ENCODE results near the gene PPEF2.

DNA sequence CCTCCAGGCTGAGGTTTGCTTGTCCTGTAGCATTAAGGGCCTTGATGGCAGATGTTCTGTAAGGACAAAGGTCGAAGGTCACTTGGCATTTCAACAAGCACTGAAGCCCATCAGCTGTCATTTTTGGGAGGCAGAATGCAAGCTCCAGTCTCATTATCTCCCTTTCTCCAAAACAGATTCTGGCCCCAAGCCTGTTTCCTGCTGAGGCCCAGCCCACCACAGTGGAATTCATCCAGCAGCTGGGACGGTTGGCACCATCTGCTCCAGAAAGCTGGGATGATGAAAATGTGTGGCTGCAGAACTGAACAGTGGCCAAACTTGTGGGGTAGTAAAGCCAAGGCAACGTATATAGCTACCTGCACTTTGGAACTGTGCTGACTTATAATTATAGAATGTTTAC lies 17.7 kb upstream of the PPEF2 start:
- no peak for TF ChIP-seq GABPA (IDR thresholded peaks at IDR 0.05; ENCODE audit: low read depth)
- no peak for TF ChIP-seq TCF12 (IDR thresholded peaks at IDR 0.05; ENCODE audit: low read depth, low read length)
- TF ChIP-seq, protein P1, sequence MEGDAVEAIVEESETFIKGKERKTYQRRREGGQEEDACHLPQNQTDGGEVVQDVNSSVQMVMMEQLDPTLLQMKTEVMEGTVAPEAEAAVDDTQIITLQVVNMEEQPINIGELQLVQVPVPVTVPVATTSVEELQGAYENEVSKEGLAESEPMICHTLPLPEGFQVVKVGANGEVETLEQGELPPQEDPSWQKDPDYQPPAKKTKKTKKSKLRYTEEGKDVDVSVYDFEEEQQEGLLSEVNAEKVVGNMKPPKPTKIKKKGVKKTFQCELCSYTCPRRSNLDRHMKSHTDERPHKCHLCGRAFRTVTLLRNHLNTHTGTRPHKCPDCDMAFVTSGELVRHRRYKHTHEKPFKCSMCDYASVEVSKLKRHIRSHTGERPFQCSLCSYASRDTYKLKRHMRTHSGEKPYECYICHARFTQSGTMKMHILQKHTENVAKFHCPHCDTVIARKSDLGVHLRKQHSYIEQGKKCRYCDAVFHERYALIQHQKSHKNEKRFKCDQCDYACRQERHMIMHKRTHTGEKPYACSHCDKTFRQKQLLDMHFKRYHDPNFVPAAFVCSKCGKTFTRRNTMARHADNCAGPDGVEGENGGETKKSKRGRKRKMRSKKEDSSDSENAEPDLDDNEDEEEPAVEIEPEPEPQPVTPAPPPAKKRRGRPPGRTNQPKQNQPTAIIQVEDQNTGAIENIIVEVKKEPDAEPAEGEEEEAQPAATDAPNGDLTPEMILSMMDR (IDR thresholded peaks at IDR 0.05 in 2 of 3, conservative IDR thresholded peaks at IDR 0.05 in 1 of 3; ENCODE audit: control insufficient read depth in 2 of 3, extremely low read depth in 1 of 3, insufficient read depth in 1 of 3, low read depth in 3 of 3, low read length in 3 of 3) = no peak
- TF ChIP-seq, protein P2, sequence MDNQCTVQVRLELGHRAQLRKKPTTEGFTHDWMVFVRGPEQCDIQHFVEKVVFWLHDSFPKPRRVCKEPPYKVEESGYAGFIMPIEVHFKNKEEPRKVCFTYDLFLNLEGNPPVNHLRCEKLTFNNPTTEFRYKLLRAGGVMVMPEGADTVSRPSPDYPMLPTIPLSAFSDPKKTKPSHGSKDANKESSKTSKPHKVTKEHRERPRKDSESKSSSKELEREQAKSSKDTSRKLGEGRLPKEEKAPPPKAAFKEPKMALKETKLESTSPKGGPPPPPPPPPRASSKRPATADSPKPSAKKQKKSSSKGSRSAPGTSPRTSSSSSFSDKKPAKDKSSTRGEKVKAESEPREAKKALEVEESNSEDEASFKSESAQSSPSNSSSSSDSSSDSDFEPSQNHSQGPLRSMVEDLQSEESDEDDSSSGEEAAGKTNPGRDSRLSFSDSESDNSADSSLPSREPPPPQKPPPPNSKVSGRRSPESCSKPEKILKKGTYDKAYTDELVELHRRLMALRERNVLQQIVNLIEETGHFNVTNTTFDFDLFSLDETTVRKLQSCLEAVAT (IDR thresholded peaks at IDR 0.05) = no peak
- TF ChIP-seq, protein P3, sequence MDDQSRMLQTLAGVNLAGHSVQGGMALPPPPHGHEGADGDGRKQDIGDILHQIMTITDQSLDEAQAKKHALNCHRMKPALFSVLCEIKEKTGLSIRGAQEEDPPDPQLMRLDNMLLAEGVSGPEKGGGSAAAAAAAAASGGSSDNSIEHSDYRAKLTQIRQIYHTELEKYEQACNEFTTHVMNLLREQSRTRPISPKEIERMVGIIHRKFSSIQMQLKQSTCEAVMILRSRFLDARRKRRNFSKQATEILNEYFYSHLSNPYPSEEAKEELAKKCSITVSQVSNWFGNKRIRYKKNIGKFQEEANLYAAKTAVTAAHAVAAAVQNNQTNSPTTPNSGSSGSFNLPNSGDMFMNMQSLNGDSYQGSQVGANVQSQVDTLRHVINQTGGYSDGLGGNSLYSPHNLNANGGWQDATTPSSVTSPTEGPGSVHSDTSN (IDR thresholded peaks at IDR 0.05; ENCODE audit: insufficient replicate concordance, low read depth, low read length) = no peak
- no peak for TF ChIP-seq ZNF384 (IDR thresholded peaks at IDR 0.05; ENCODE audit: borderline replicate concordance, low read depth, low read length)
- no peak for TF ChIP-seq POLR2A (IDR thresholded peaks at IDR 0.05; ENCODE audit: low read depth, low read length)
- no peak for TF ChIP-seq RAD21 (IDR thresholded peaks at IDR 0.05; ENCODE audit: insufficient read depth, low read depth, low read length)
- TF ChIP-seq, protein P4, sequence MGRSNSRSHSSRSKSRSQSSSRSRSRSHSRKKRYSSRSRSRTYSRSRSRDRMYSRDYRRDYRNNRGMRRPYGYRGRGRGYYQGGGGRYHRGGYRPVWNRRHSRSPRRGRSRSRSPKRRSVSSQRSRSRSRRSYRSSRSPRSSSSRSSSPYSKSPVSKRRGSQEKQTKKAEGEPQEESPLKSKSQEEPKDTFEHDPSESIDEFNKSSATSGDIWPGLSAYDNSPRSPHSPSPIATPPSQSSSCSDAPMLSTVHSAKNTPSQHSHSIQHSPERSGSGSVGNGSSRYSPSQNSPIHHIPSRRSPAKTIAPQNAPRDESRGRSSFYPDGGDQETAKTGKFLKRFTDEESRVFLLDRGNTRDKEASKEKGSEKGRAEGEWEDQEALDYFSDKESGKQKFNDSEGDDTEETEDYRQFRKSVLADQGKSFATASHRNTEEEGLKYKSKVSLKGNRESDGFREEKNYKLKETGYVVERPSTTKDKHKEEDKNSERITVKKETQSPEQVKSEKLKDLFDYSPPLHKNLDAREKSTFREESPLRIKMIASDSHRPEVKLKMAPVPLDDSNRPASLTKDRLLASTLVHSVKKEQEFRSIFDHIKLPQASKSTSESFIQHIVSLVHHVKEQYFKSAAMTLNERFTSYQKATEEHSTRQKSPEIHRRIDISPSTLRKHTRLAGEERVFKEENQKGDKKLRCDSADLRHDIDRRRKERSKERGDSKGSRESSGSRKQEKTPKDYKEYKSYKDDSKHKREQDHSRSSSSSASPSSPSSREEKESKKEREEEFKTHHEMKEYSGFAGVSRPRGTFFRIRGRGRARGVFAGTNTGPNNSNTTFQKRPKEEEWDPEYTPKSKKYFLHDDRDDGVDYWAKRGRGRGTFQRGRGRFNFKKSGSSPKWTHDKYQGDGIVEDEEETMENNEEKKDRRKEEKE (IDR thresholded peaks at IDR 0.05) = no peak
- no peak for TF ChIP-seq SUPT20H (IDR thresholded peaks at IDR 0.05; ENCODE audit: borderline replicate concordance, control insufficient read depth, low read depth, low read length)
- TF ChIP-seq TCF7 (IDR thresholded peaks at IDR 0.05; ENCODE audit: borderline replicate concordance) = no peak
- no peak for TF ChIP-seq RCOR1 (conservative IDR thresholded peaks at IDR 0.05; ENCODE audit: low read depth, low read length)
- TF ChIP-seq IKZF1 (conservative IDR thresholded peaks at IDR 0.05) = no peak

Data from GM12878 (cell line).